K562 (cell line): Measurements from ENCODE around the gene CDH2. TPM values are rescaled to one million over a fixed set of nuclear protein-coding genes. Genes with fewer than 3 reads are reported as not detected.

Experiments used
- ATAC-seq: fragments of 200-7000 bp; cut with Tn5 transposase; 3 replicates; pipeline ENCODE4 v1.9.1; 2020; ENCODE audit warnings: moderate library complexity
- BruUV-seq: library from RNA; stranded (reverse); fragments of 400-500 nt; replicated peaks from 2 replicates; lab custom pipeline; 2021; lab: Mats Ljungman, UMichigan
- CTCF ChIA-PET: fragments of 300-600 bp; formaldehyde crosslinking; extraction: SDS; loops from one replicate; lab custom pipeline; 2021; ENCODE audit warnings: low intra/inter-chr PET ratio; lab: Yijun Ruan, JAX
- POLR2A ChIA-PET: fragments of 300-600, 350-650 bp; sonication (Branson Sonifier 250); formaldehyde crosslinking; extraction: SDS; loops from one replicate; lab custom pipeline; 2021; ENCODE audit warnings: antibody characterized with exemption, inconsistent platforms; lab: Yijun Ruan, JAX
- DNase-seq, 4 experiments: peaks; one replicate each; pipeline versions ENCODE4 v3.0.0 to v3.0.0-alpha.2; 2011 to 2018; ENCODE audit warnings: low spot score in 3 of 4, mixed read lengths in 3 of 4; ENCODE audit errors: extremely low read depth in 1 of 4
- FAIRE-seq: peaks from 2 replicates; lab custom pipeline; 2011; peaks lifted over from hg19 to GRCh38; lab: Jason Lieb, UNC
- H2AFZ ChIP-seq: 2 replicates; pipeline ENCODE4 v1.6.0; 2011; ENCODE audit warnings: low read depth, low read length, control low read depth, inconsistent platforms
- H3K27ac ChIP-seq: fragments of 200-600 bp; 3 replicates; pipeline ENCODE4 v1.8.0; 2011; ENCODE audit warnings: low read depth, mild to moderate bottlenecking, control low read depth, inconsistent platforms, low read length, moderate library complexity, mixed read lengths; ENCODE audit errors: extremely low read depth
- H3K27me3 ChIP-seq, 2 experiments: fragments of 300-600 bp in 1 of 2; 2 replicates in 1 of 2; 3 replicates in 1 of 2; pipeline versions ENCODE4 v1.6.0 to v1.8.0; 2011; ENCODE audit warnings: inconsistent platforms in 2 of 2, low read length in 2 of 2, mild to moderate bottlenecking in 1 of 2, mixed read lengths in 1 of 2, moderate library complexity in 1 of 2; ENCODE audit not compliant: control insufficient read depth in 2 of 2, insufficient read depth in 2 of 2
- H3K36me3 ChIP-seq: fragments of 300-600 bp; 3 replicates; pipeline ENCODE4 v1.8.0; 2011; ENCODE audit warnings: mild to moderate bottlenecking, low read length, inconsistent platforms; ENCODE audit not compliant: control insufficient read depth, insufficient read depth
- H3K4me1 ChIP-seq, 2 experiments: fragments of 200-600 bp in 1 of 2; replicated peaks in 1 of 2; 2 replicates in 1 of 2; 3 replicates in 1 of 2; pipeline versions ENCODE4 v1.5.1 to v1.8.0; 2011; ENCODE audit warnings: inconsistent platforms in 2 of 2, low read length in 2 of 2, mild to moderate bottlenecking in 1 of 2, mixed read lengths in 1 of 2, moderate library complexity in 1 of 2; ENCODE audit not compliant: control insufficient read depth in 2 of 2, insufficient read depth in 2 of 2
- H3K4me2 ChIP-seq: 2 replicates; pipeline ENCODE4 v1.6.1; 2011; ENCODE audit warnings: low read length, control low read depth, inconsistent platforms, mixed read lengths; ENCODE audit not compliant: insufficient read depth
- H3K4me3 ChIP-seq: fragments of 200-600 bp; sonication (generic), shearing (Covaris generic); 2 replicates; pipeline ENCODE4 v1.5.1; 2016; ENCODE audit warnings: control low read depth, inconsistent platforms
- H3K79me2 ChIP-seq: fragments of 200-600 bp; 3 replicates; pipeline ENCODE4 v1.8.0; 2011; ENCODE audit warnings: low read length, inconsistent platforms; ENCODE audit not compliant: control insufficient read depth, insufficient read depth
- H3K9ac ChIP-seq, 2 experiments: 2 replicates each; pipeline versions ENCODE4 v1.6.0 to v1.6.1; 2011; ENCODE audit warnings: low read depth in 2 of 2, low read length in 2 of 2, control low read depth in 1 of 2, inconsistent platforms in 1 of 2, mild to moderate bottlenecking in 1 of 2, mixed read lengths in 1 of 2; ENCODE audit not compliant: insufficient read depth in 1 of 2
- H3K9me1 ChIP-seq: one replicate; pipeline ENCODE4 v1.6.0; 2011; ENCODE audit warnings: inconsistent platforms, mild to moderate bottlenecking, low read length, moderate library complexity; ENCODE audit not compliant: control insufficient read depth, insufficient read depth
- H3K9me3 ChIP-seq: replicated peaks from 2 replicates; pipeline ENCODE4 v1.5.1; 2011; ENCODE audit warnings: low read depth, low read length, inconsistent platforms; ENCODE audit not compliant: control insufficient read depth, insufficient read depth
- H4K20me1 ChIP-seq: replicated peaks from 2 replicates; pipeline ENCODE4 v1.6.1; 2011; ENCODE audit warnings: low read length, inconsistent platforms, mixed read lengths; ENCODE audit not compliant: control insufficient read depth, insufficient read depth
- BACH1 ChIP-seq: fragments of 200-800 bp; sonication (Bioruptor generic); IDR thresholded peaks from 2 replicates; pipeline ENCODE4 v1.6.1; 2016; ENCODE audit warnings: missing genetic modification characterization, missing compliant biosample characterization
- BRF1 ChIP-seq: IDR thresholded peaks from 3 replicates; pipeline ENCODE4 v1.6.1; 2011; ENCODE audit warnings: borderline replicate concordance, mild to moderate bottlenecking; ENCODE audit not compliant: insufficient read length; ENCODE audit errors: extremely low read depth
- FOS ChIP-seq: IDR thresholded peaks from 3 replicates; pipeline ENCODE4 v1.6.1; 2011; ENCODE audit not compliant: insufficient read length; ENCODE audit errors: extremely low read depth
- GATAD2A ChIP-seq: fragments of 450-650 bp; IDR thresholded peaks from 2 replicates; pipeline ENCODE4 v1.6.1; 2017
- HINFP ChIP-seq: fragments of 450-650 bp; conservative IDR thresholded peaks from 2 replicates; pipeline ENCODE4 v1.6.1; 2016; ENCODE audit warnings: missing genetic modification characterization, low read depth, mild to moderate bottlenecking, control low read depth, missing compliant biosample characterization
- HIVEP1 ChIP-seq: fragments of 250-450 bp; sonication (Bioruptor Pico); IDR thresholded peaks from 2 replicates; pipeline ENCODE4 v1.4.0; 2020; ENCODE audit warnings: mild to moderate bottlenecking
- HMGXB4 ChIP-seq: sonication (generic); formaldehyde crosslinking; IDR thresholded peaks from 2 replicates; pipeline ENCODE4 v1.8.1; 2023; ENCODE audit warnings: mild to moderate bottlenecking, missing genetic modification reagents
- MLX ChIP-seq, 2 experiments: fragments of 450-650 bp in 1 of 2; sonication (generic) in 1 of 2; formaldehyde crosslinking; conservative IDR thresholded peaks; 2 replicates each; pipeline versions ENCODE4 v1.4.0 to v1.8.1; 2020 to 2022; ENCODE audit warnings: mild to moderate bottlenecking in 1 of 2, missing genetic modification reagents in 1 of 2
- NFATC3 ChIP-seq: fragments of 450-650 bp; IDR thresholded peaks from 2 replicates; pipeline ENCODE4 v1.6.1; 2017; ENCODE audit warnings: mild to moderate bottlenecking
- POLR2AphosphoS2 ChIP-seq: IDR thresholded peaks from 2 replicates; pipeline ENCODE4 v1.6.1; 2012; ENCODE audit warnings: low read length, improper control_type of control experiment
- POLR2B ChIP-seq: fragments of 450-650 bp; IDR thresholded peaks from 2 replicates; pipeline ENCODE4 v1.6.1; 2018; ENCODE audit warnings: low read depth; ENCODE audit not compliant: partially characterized antibody
- RAD21 ChIP-seq, 2 experiments: fragments of 250-450 bp in 1 of 2; fragments of 450-650 bp in 1 of 2; sonication (Bioruptor Pico) in 1 of 2; formaldehyde crosslinking in 1 of 2; IDR thresholded peaks in 1 of 2; conservative IDR thresholded peaks in 1 of 2; 2 replicates each; pipeline versions ENCODE4 v1.4.0 to v1.8.0; 2020 to 2022; ENCODE audit warnings: mild to moderate bottlenecking in 2 of 2, moderate library complexity in 1 of 2
- ZBTB49 ChIP-seq: sonication (generic); formaldehyde crosslinking; IDR thresholded peaks from 2 replicates; pipeline ENCODE4 v1.8.0; 2022; ENCODE audit warnings: missing genetic modification reagents, mild to moderate bottlenecking, borderline replicate concordance
- ZNF184 ChIP-seq: sonication (generic); formaldehyde crosslinking; IDR thresholded peaks from 2 replicates; pipeline ENCODE4 v1.5.0; 2020; ENCODE audit warnings: missing genetic modification reagents
- ZNF3 ChIP-seq: fragments of 250-450 bp; sonication (Bioruptor Pico); IDR thresholded peaks from 2 replicates; pipeline ENCODE4 v1.5.0; 2021; ENCODE audit warnings: mild to moderate bottlenecking, moderate library complexity
- ZNF561 ChIP-seq: fragments of 450-650 bp; formaldehyde crosslinking; conservative IDR thresholded peaks from 2 replicates; pipeline ENCODE4 v1.4.0; 2020; ENCODE audit warnings: mild to moderate bottlenecking, moderate library complexity
- ZNF76 ChIP-seq: fragments of 250-450 bp; sonication (Bioruptor Pico); IDR thresholded peaks from 2 replicates; pipeline ENCODE4 v1.4.0; 2020; ENCODE audit warnings: mild to moderate bottlenecking, moderate library complexity, borderline replicate concordance
- WGBS: fragments of 100-300 bp; shearing (Covaris generic); methylation state at CpG from one replicate; pipeline ENCODE4 v1.1.6; 2016; ENCODE audit warnings: low coverage, mixed read lengths; ENCODE audit not compliant: insufficient coverage; ENCODE audit errors: missing lambda C conversion rate; 5-methylcytosine and 5-hydroxymethylcytosine counted together
- in situ Hi-C: fragments of 300-500 bp; cut with MboI; formaldehyde crosslinking; loops from 4 replicates; pipeline ENCODE4 v1.15.0; 2018; ENCODE audit warnings: inconsistent platforms, mixed read lengths
- intact Hi-C: fragments of 100-400 bp; cut with micrococcal nuclease; formaldehyde crosslinking; loops from 2 replicates; pipeline ENCODE4 v1.14.2; 2022
- polyA plus RNA-seq, 8 experiments: library from polyadenylated mRNA; depleted of rRNA in 4 of 8; stranded (reverse) in 5 of 8; unstranded in 3 of 8; fragments of >200 nt; fragmentation: Nextera tagmentation in 2 of 8; fragmentation: Illumina TruSeq in 1 of 8; extraction: Ambion mirVana in 2 of 8; extraction: Trizol in 1 of 8; gene quantifications; 2 replicates each; pipeline versions ENCODE4 v1.2.1 to v1.2.3, GENCODE V29; 2011 to 2014; ENCODE audit warnings: inconsistent platforms in 1 of 8, missing spikeins in 1 of 8
- total RNA-seq, 7 experiments: library from RNA; depleted of rRNA in 6 of 7; stranded (reverse); fragments of >200 nt in 6 of 7; fragmentation: Illumina TruSeq in 2 of 7; extraction: Trizol in 2 of 7; gene quantifications; 2 replicates each; pipeline versions ENCODE4 v1.2.1 to v1.2.3, GENCODE V29; 2011 to 2021; ENCODE audit warnings: low replicate concordance in 1 of 7

Gene CDH2
- total and polyA plus RNA-seq, 9 of the 15 experiments (the other 6 are each of a cell fraction or from before 2014, with no cell fraction given): 0.04 TPM; not detected in 8

GRCh38 chr18:28134774-28135173, 42.2 kb downstream of the CDH2 start:
- in situ Hi-C loops: no loop called here
- H3K27me3 ChIP-seq: no peaks in the 10 kb centered on the region
- FAIRE-seq (no peak), DNase-seq (no peak), ATAC-seq (no peak)
- TF ChIP-seq POLR2AphosphoS2 (no peak), ZNF76 (CRISPR knock-in tag) (no peak), HINFP (tag) (no peak), HMGXB4 (CRISPR knock-in tag) (no peak), ZNF561 (CRISPR knock-in tag) (no peak), BRF1 (no peak), BACH1 (no peak), GATAD2A (no peak), MLX (CRISPR knock-in tag; conservative IDR thresholded peaks at IDR 0.05) (no peak), NFATC3 (no peak), ZBTB49 (CRISPR knock-in tag) (no peak), POLR2B (no peak), HIVEP1 (CRISPR knock-in tag) (no peak), ZNF3 (no peak), ZNF184 (CRISPR knock-in tag) (no peak), FOS (no peak), RAD21 (CRISPR knock-in tag; conservative IDR thresholded peaks at IDR 0.05 in 1 of 2, IDR thresholded peaks at IDR 0.05 in 1 of 2) (no peak)
- H3K27ac ChIP-seq: no peak overlapping the region
- no TSS peak for BruUV-seq
- H2AFZ ChIP-seq: no peak overlapping the region
- H3K79me2 ChIP-seq: no peaks in the 10 kb centered on the region
- no peak overlapping the region for H3K4me3 ChIP-seq
- POLR2A ChIA-PET: interaction anchor here (0.6 kb wide), 1 partner anchor 9 kb away, joined by 3 read pairs; no protein-coding TSS in a partner anchor
- CTCF ChIA-PET: no interaction called here
- no peak overlapping the region for H3K4me2 ChIP-seq
- intact Hi-C loops: no loop called here
- no peaks in the 10 kb centered on the region for H3K36me3 ChIP-seq
- no peaks in the 10 kb centered on the region for H3K9me1 ChIP-seq
- no peaks in the 10 kb centered on the region for H4K20me1 ChIP-seq
- H3K4me1 ChIP-seq: no peaks in the 10 kb centered on the region
- H3K9ac ChIP-seq: no peak overlapping the region
- WGBS: 4% methylated on average over 7 of the region's 7 CpGs
- H3K9me3 ChIP-seq: no peaks in the 10 kb centered on the region; the same call in 1 of the 2 replicates
